B cell (primary cell): ENCODE results near the gene CRYGD. TPM values are rescaled to one million over a fixed set of nuclear protein-coding genes. Genes with fewer than 3 reads are reported as not detected.

Experiments used
- ATAC-seq: fragments of 200-7000 bp; cut with Tn5 transposase; one replicate; pipeline ENCODE4 v1.10.0; 2021; ENCODE audit warnings: low read depth, mild to moderate bottlenecking, moderate number of reproducible peaks, moderate library complexity
- CTCF ChIA-PET: fragments of 350-600 bp; sonication (Branson Sonifier 250); formaldehyde crosslinking; loops from one replicate; lab custom pipeline; 2021; ENCODE audit warnings: antibody characterized with exemption, inconsistent platforms; lab: Charles Lee
- POLR2A ChIA-PET: fragments of 350-600 bp; sonication (Branson Sonifier 250); formaldehyde crosslinking; loops from one replicate; lab custom pipeline; 2021; ENCODE audit warnings: antibody characterized with exemption; lab: Charles Lee
- DNase-seq: peaks from one replicate; pipeline ENCODE4 v3.0.0; 2013
- H2AFZ ChIP-seq: 2 replicates; pipeline ENCODE4 v1.6.1; 2012; ENCODE audit warnings: mild to moderate bottlenecking, low read depth, low read length; ENCODE audit not compliant: insufficient read depth, poor library complexity, severe bottlenecking
- H3K27ac ChIP-seq, 2 donors: 1 replicate in 1 of 2; 2 replicates in 1 of 2; pipeline ENCODE4 v1.5.1; 2012 to 2013; ENCODE audit warnings: low read length in 2 of 2, mild to moderate bottlenecking in 2 of 2, moderate library complexity in 1 of 2
- H3K27me3 ChIP-seq, 4 experiments: fragments of 200-600 bp in 1 of 4; sonication (generic) in 1 of 4; replicated peaks in 1 of 4; 1 replicate in 2 of 4; 2 replicates in 2 of 4; pipeline versions ENCODE4 v1.6.1 to v1.7.0; 2013 to 2016; ENCODE audit warnings: low read length in 3 of 4, mild to moderate bottlenecking in 2 of 4, mixed read lengths in 1 of 4, moderate library complexity in 1 of 4; ENCODE audit not compliant: insufficient read depth in 4 of 4, control insufficient read depth in 3 of 4; ENCODE audit errors: control extremely low read depth in 1 of 4
- H3K36me3 ChIP-seq, 2 experiments: replicated peaks in 1 of 2; 1 replicate in 1 of 2; 2 replicates in 1 of 2; pipeline versions ENCODE4 v1.6.1 to v1.7.1; 2013; ENCODE audit warnings: low read length in 1 of 2; ENCODE audit not compliant: insufficient read depth in 2 of 2, control insufficient read depth in 1 of 2; ENCODE audit errors: control extremely low read depth in 1 of 2, extremely low read depth in 1 of 2
- H3K4me1 ChIP-seq, 2 donors: fragments of 200-600 bp in 1 of 2; sonication (generic) in 1 of 2; 1 replicate in 1 of 2; 2 replicates in 1 of 2; pipeline versions ENCODE4 v1.5.1 to v1.6.1; 2013 to 2017; ENCODE audit warnings: low read length in 2 of 2; ENCODE audit not compliant: control insufficient read depth in 2 of 2, insufficient read depth in 2 of 2
- H3K4me2 ChIP-seq: replicated peaks from 2 replicates; pipeline ENCODE3; 2012; ENCODE audit warnings: mild to moderate bottlenecking, low read depth, low read length; ENCODE audit not compliant: poor library complexity, severe bottlenecking
- H3K4me3 ChIP-seq, 5 experiments: fragments of 200-600 bp in 1 of 5; sonication (generic) in 1 of 5; 1 replicate in 3 of 5; 2 replicates in 2 of 5; pipeline versions ENCODE4 v1.5.1 to v1.7.0; 2011 to 2016; ENCODE audit warnings: low read length in 4 of 5, mild to moderate bottlenecking in 4 of 5, low read depth in 2 of 5, control low read depth in 1 of 5, moderate library complexity in 1 of 5; ENCODE audit not compliant: insufficient read depth in 1 of 5; ENCODE audit errors: control extremely low read depth in 1 of 5, extremely low read depth in 1 of 5
- H3K79me2 ChIP-seq: fragments of 200-600 bp; sonication (generic); one replicate; pipeline ENCODE4 v1.6.0; 2016; ENCODE audit warnings: low read length; ENCODE audit not compliant: control insufficient read depth, insufficient read depth
- H3K9ac ChIP-seq: fragments of 200-600 bp; sonication (generic); 2 replicates; pipeline ENCODE4 v1.6.1; 2017; ENCODE audit warnings: mild to moderate bottlenecking, low read length, moderate library complexity
- H3K9me3 ChIP-seq, 3 donors: one replicate each; pipeline versions ENCODE4 v1.6.1 to v1.7.1; 2013; ENCODE audit warnings: low read length in 2 of 3; ENCODE audit not compliant: control insufficient read depth in 2 of 3, insufficient read depth in 1 of 3; ENCODE audit errors: control extremely low read depth in 1 of 3
- H4K20me1 ChIP-seq: 2 replicates; pipeline ENCODE4 v1.6.0; 2012; ENCODE audit warnings: mild to moderate bottlenecking, low read length; ENCODE audit not compliant: insufficient read depth, control insufficient read depth, poor library complexity, severe bottlenecking
- H3K27ac Mint-ChIP-seq: one replicate; pipeline ENCODE4 v1.8.0; 2021; ENCODE audit warnings: mixed read lengths
- H3K27me3 Mint-ChIP-seq: one replicate; pipeline ENCODE4 v1.8.0; 2021; ENCODE audit warnings: mixed read lengths
- H3K4me1 Mint-ChIP-seq: one replicate; pipeline ENCODE4 v1.8.0; 2021; ENCODE audit warnings: mixed read lengths
- H3K4me3 Mint-ChIP-seq: one replicate; pipeline ENCODE4 v1.8.0; 2021; ENCODE audit warnings: mixed read lengths
- H3K9me3 Mint-ChIP-seq: one replicate; pipeline ENCODE4 v1.8.0; 2022; ENCODE audit warnings: mixed read lengths; ENCODE audit not compliant: insufficient read depth
- EZH2 ChIP-seq: IDR thresholded peaks from 2 replicates; pipeline ENCODE4 v1.6.1; 2012; ENCODE audit warnings: borderline replicate concordance, low read depth, mild to moderate bottlenecking, moderate library complexity, low read length; ENCODE audit not compliant: insufficient read depth, poor library complexity, severe bottlenecking
- WGBS: methylation state at CpG from one replicate; pipeline ENCODE4 v1.1.5; 2013; ENCODE audit warnings: missing lambda C conversion rate; ENCODE audit not compliant: insufficient coverage; 5-methylcytosine and 5-hydroxymethylcytosine counted together
- intact Hi-C: fragments of 100-400 bp; cut with micrococcal nuclease; formaldehyde crosslinking; loops from one replicate; pipeline ENCODE4 v1.10.0; 2022
- polyA plus RNA-seq: library from polyadenylated mRNA; depleted of rRNA; stranded (reverse); fragments of >200 nt; gene quantifications from 2 replicates; pipeline ENCODE4 v1.2.3, GENCODE V29; 2012
- total RNA-seq, 2 donors: library from RNA; stranded (reverse); fragments of 120-200 nt in 1 of 2; gene quantifications; 1 replicate in 1 of 2; 2 replicates in 1 of 2; pipeline versions ENCODE4 v1.2.3 to v1.2.4, GENCODE V29; 2013 to 2022
- TF ChIP-seq, protein P1 (sequence below): fragments of 200-600 bp; IDR thresholded peaks from one replicate; pipeline ENCODE4 v1.8.0; 2022; ENCODE audit warnings: antibody characterized with exemption, mild to moderate bottlenecking

The CRYGD gene
- total and polyA plus RNA-seq, 2 donors (not counting 1 experiment from before 2014, with no cell fraction given): not detected

DNA sequence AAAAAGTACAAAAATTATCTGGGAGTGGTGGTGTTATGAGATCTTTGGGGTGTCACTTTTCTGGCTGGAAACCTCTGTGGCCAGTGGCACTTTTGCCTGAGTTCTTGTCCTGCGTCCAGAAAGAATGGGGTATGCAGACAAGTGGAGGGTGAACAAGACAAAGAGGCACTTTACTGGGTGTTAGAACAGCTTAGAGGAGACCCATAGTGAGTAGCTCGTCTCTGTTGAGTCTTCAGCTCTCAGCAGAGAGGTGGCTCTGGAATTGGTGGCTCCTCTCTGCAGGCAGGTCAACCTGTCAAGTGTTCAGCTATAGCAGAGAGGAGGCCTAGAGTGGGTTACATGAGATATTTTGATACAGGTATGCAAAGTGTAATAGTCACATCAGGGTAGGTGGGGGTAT is 26.1 kb downstream of the CRYGD start:
- ChIA-PET POLR2A (no interaction called here), CTCF (no interaction called here)
- Mint-ChIP-seq H3K9me3 (no peaks in the 10 kb centered on the region), H3K4me1 (no peaks in the 10 kb centered on the region), H3K4me3 (no peak overlapping the region), H3K27ac (no peak overlapping the region), H3K27me3 (peaks cover 25% of the 10 kb centered on the region)
- no peak for TF ChIP-seq EZH2
- TF ChIP-seq, protein P1, sequence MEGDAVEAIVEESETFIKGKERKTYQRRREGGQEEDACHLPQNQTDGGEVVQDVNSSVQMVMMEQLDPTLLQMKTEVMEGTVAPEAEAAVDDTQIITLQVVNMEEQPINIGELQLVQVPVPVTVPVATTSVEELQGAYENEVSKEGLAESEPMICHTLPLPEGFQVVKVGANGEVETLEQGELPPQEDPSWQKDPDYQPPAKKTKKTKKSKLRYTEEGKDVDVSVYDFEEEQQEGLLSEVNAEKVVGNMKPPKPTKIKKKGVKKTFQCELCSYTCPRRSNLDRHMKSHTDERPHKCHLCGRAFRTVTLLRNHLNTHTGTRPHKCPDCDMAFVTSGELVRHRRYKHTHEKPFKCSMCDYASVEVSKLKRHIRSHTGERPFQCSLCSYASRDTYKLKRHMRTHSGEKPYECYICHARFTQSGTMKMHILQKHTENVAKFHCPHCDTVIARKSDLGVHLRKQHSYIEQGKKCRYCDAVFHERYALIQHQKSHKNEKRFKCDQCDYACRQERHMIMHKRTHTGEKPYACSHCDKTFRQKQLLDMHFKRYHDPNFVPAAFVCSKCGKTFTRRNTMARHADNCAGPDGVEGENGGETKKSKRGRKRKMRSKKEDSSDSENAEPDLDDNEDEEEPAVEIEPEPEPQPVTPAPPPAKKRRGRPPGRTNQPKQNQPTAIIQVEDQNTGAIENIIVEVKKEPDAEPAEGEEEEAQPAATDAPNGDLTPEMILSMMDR: no peak
- H3K36me3 ChIP-seq: no peaks in the 10 kb centered on the region
- DNase-seq: no peak
- H3K9me3 ChIP-seq: no peaks in the 10 kb centered on the region
- no peak overlapping the region for H3K27ac ChIP-seq
- no peaks in the 10 kb centered on the region for H3K79me2 ChIP-seq
- H3K4me1 ChIP-seq: no peaks in the 10 kb centered on the region
- no peak overlapping the region for H3K4me3 ChIP-seq
- no peak overlapping the region for H3K4me2 ChIP-seq
- H3K27me3 ChIP-seq: peaks cover 0 to 3% (median 0%) of the 10 kb centered on the region in 4 experiments
- H3K9ac ChIP-seq: no peak overlapping the region
- WGBS: 89% methylated on average over 2 of the region's 2 CpGs
- H4K20me1 ChIP-seq: no peaks in the 10 kb centered on the region
- ATAC-seq: no peak
- intact Hi-C loops: no loop called here
- no peak overlapping the region for H2AFZ ChIP-seq

DNA sequence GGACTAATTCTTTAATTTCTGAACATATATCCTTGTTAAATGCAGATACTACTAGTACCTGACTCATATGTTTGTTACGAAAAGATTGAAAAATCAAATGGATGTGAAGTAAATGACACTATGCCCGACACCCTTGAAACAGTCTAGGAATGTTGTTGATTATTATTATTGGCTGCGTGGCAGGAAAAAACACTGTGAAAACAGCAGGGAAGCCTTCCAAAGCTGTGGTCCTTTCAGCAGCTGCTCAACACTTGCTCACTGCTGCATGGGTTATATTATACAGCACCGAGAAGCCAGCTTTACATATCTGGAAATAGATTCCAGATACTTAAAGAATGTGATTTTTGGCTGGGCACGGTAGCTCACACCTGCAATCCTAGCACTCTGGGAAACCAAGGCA is 26.5 kb downstream of the CRYGD start:
- intact Hi-C loops: no loop called here
- ChIA-PET CTCF (no interaction called here), POLR2A (no interaction called here)
- no peak overlapping the region for H3K27ac Mint-ChIP-seq
- WGBS: 93% methylated on average over 4 of the region's 5 CpGs
- Histone ChIP-seq H2AFZ (no peak overlapping the region), H3K4me3 (no peak overlapping the region), H4K20me1 (no peaks in the 10 kb centered on the region), H3K79me2 (no peaks in the 10 kb centered on the region), H3K9me3 (no peaks in the 10 kb centered on the region), H3K4me2 (no peak overlapping the region), H3K27ac (no peak overlapping the region), H3K9ac (no peak overlapping the region), H3K27me3 (peaks cover 0 to 3% (median 1%) of the 10 kb centered on the region in 4 experiments), H3K4me1 (no peaks in the 10 kb centered on the region), H3K36me3 (no peaks in the 10 kb centered on the region)
- H3K4me3 Mint-ChIP-seq: no peak overlapping the region
- no peaks in the 10 kb centered on the region for H3K4me1 Mint-ChIP-seq
- H3K9me3 Mint-ChIP-seq: no peaks in the 10 kb centered on the region
- H3K27me3 Mint-ChIP-seq: peaks cover 25% of the 10 kb centered on the region
- DNase-seq: no peak
- ATAC-seq: no peak
- no peak for TF ChIP-seq EZH2
- TF ChIP-seq, protein P1: no peak
